ENCODE results near the gene ARHGAP21.
A peak's percentile ranks its signal among the peaks of the same experiment; 100 is the strongest.

Gene ARHGAP21

GRCh38 chr10:24720096-24720495, 3.6 kb downstream of the ARHGAP21 start:
- TF ChIP-seq JUND (IDR thresholded peaks at IDR 0.05; ENCODE audit: low read depth): no peak
- in situ Hi-C loops (cut with HindIII; ENCODE audit: low pct_unique_long_range_greater_than_20kb, low sequenced_read_pairs): no loop called here
- no peak for DNase-seq (ENCODE audit: low read depth in 1 of 2, low spot score in 1 of 2)

GRCh38 chr10:24718031-24718855, 5.4 kb downstream of the ARHGAP21 start:
- TF ChIP-seq JUND (IDR thresholded peaks at IDR 0.05; ENCODE audit: low read depth): no peak
- DNase-seq (ENCODE audit: low read depth in 1 of 2, low spot score in 1 of 2): peak in 1 of 2 experiments; percentile 49
- in situ Hi-C loops (cut with HindIII; ENCODE audit: low pct_unique_long_range_greater_than_20kb, low sequenced_read_pairs): no loop called here

- in situ Hi-C loops (cut with HindIII; ENCODE audit: low pct_unique_long_range_greater_than_20kb, low sequenced_read_pairs): no loop called here
- no peak for DNase-seq (ENCODE audit: low read depth in 1 of 2, low spot score in 1 of 2)
- TF ChIP-seq JUND (IDR thresholded peaks at IDR 0.05; ENCODE audit: low read depth): no peak
Measured at GRCh38 chr10:24716295-24716694, 7.4 kb downstream of the ARHGAP21 start.

GRCh38 chr10:24715246-24715769, 8.4 kb downstream of the ARHGAP21 start:
- no peak for DNase-seq (ENCODE audit: low read depth in 1 of 2, low spot score in 1 of 2)
- in situ Hi-C loops (cut with HindIII; ENCODE audit: low pct_unique_long_range_greater_than_20kb, low sequenced_read_pairs): no loop called here

GRCh38 chr10:24713086-24713485, 10.6 kb downstream of the ARHGAP21 start:
- no peak for TF ChIP-seq JUND (IDR thresholded peaks at IDR 0.05; ENCODE audit: low read depth)
- no peak for DNase-seq (ENCODE audit: low read depth in 1 of 2, low spot score in 1 of 2)
- in situ Hi-C loops (cut with HindIII; ENCODE audit: low pct_unique_long_range_greater_than_20kb, low sequenced_read_pairs): no loop called here

More at GRCh38 chr10:24715246-24715769, 8.4 kb downstream of the ARHGAP21 start:
- TF ChIP-seq JUND (IDR thresholded peaks at IDR 0.05; ENCODE audit: low read depth): no peak

GRCh38 chr10:24711465-24711864, 12.2 kb downstream of the ARHGAP21 start:
- in situ Hi-C loops (cut with HindIII; ENCODE audit: low pct_unique_long_range_greater_than_20kb, low sequenced_read_pairs): no loop called here

GRCh38 chr10:24708081-24708480, 15.6 kb downstream of the ARHGAP21 start:
- in situ Hi-C loops (cut with HindIII; ENCODE audit: low pct_unique_long_range_greater_than_20kb, low sequenced_read_pairs): no loop called here
- no peak for TF ChIP-seq JUND (IDR thresholded peaks at IDR 0.05; ENCODE audit: low read depth)
- DNase-seq (ENCODE audit: low read depth in 1 of 2, low spot score in 1 of 2): no peak

More at GRCh38 chr10:24711465-24711864, 12.2 kb downstream of the ARHGAP21 start:
- TF ChIP-seq JUND (IDR thresholded peaks at IDR 0.05; ENCODE audit: low read depth): no peak
- no peak for DNase-seq (ENCODE audit: low read depth in 1 of 2, low spot score in 1 of 2)

- in situ Hi-C loops (cut with HindIII; ENCODE audit: low pct_unique_long_range_greater_than_20kb, low sequenced_read_pairs): no loop called here
- DNase-seq (ENCODE audit: low read depth in 1 of 2, low spot score in 1 of 2): no peak
Measured at GRCh38 chr10:24707445-24707844, 16.2 kb downstream of the ARHGAP21 start.

GRCh38 chr10:24706479-24707118, 17.1 kb downstream of the ARHGAP21 start:
- DNase-seq (ENCODE audit: low read depth in 1 of 2, low spot score in 1 of 2): no peak
- in situ Hi-C loops (cut with HindIII; ENCODE audit: low pct_unique_long_range_greater_than_20kb, low sequenced_read_pairs): no loop called here

More at GRCh38 chr10:24707445-24707844, 16.2 kb downstream of the ARHGAP21 start:
- TF ChIP-seq JUND (IDR thresholded peaks at IDR 0.05; ENCODE audit: low read depth): no peak

GRCh38 chr10:24703700-24704099, 20.0 kb downstream of the ARHGAP21 start:
- in situ Hi-C loops (cut with HindIII; ENCODE audit: low pct_unique_long_range_greater_than_20kb, low sequenced_read_pairs): no loop called here
- DNase-seq (ENCODE audit: low read depth in 1 of 2, low spot score in 1 of 2): no peak
- no peak for TF ChIP-seq JUND (IDR thresholded peaks at IDR 0.05; ENCODE audit: low read depth)

More at GRCh38 chr10:24706479-24707118, 17.1 kb downstream of the ARHGAP21 start:
- TF ChIP-seq JUND (IDR thresholded peaks at IDR 0.05; ENCODE audit: low read depth): no peak

GRCh38 chr10:24701447-24701846, 22.2 kb downstream of the ARHGAP21 start:
- TF ChIP-seq JUND (IDR thresholded peaks at IDR 0.05; ENCODE audit: low read depth): no peak
- in situ Hi-C loops (cut with HindIII; ENCODE audit: low pct_unique_long_range_greater_than_20kb, low sequenced_read_pairs): no loop called here
- DNase-seq (ENCODE audit: low read depth in 1 of 2, low spot score in 1 of 2): no peak

- TF ChIP-seq JUND (IDR thresholded peaks at IDR 0.05; ENCODE audit: low read depth): no peak
- no peak for DNase-seq (ENCODE audit: low read depth in 1 of 2, low spot score in 1 of 2)
- in situ Hi-C loops (cut with HindIII; ENCODE audit: low pct_unique_long_range_greater_than_20kb, low sequenced_read_pairs): no loop called here
Measured at GRCh38 chr10:24700948-24701347, 22.7 kb downstream of the ARHGAP21 start.

GRCh38 chr10:24698270-24698669, 25.4 kb downstream of the ARHGAP21 start:
- TF ChIP-seq JUND (IDR thresholded peaks at IDR 0.05; ENCODE audit: low read depth): no peak
- no peak for DNase-seq (ENCODE audit: low read depth in 1 of 2, low spot score in 1 of 2)
- in situ Hi-C loops (cut with HindIII; ENCODE audit: low pct_unique_long_range_greater_than_20kb, low sequenced_read_pairs): no loop called here

All from T47D (cell line).